Neural cell (in vitro differentiated cells): ENCODE data around the gene BIRC5.

Experiments used
- CTCF ChIP-seq: fragments of 450-650 bp; IDR thresholded peaks from 2 replicates; pipeline ENCODE4 v1.5.1; 2014; ENCODE audit warnings: antibody characterized with exemption, mild to moderate bottlenecking, moderate library complexity; ENCODE audit not compliant: poor library complexity, severe bottlenecking
- EP300 ChIP-seq: fragments of 450-650 bp; conservative IDR thresholded peaks from 2 replicates; pipeline ENCODE4 v1.6.1; 2014; ENCODE audit warnings: antibody characterized with exemption, mild to moderate bottlenecking, moderate library complexity; ENCODE audit not compliant: poor library complexity, severe bottlenecking
- EZH2 ChIP-seq: fragments of 200-600, 300-800 bp; shearing (Covaris generic), sonication (generic); IDR thresholded peaks from 2 replicates; pipeline ENCODE4 v1.6.1; 2014; ENCODE audit warnings: antibody characterized with exemption, low read length, borderline replicate concordance, mild to moderate bottlenecking; ENCODE audit not compliant: insufficient read depth, poor library complexity, severe bottlenecking
- MXI1 ChIP-seq: fragments of 450-650 bp; conservative IDR thresholded peaks from 2 replicates; pipeline ENCODE4 v1.6.1; 2014; ENCODE audit warnings: antibody characterized with exemption, mild to moderate bottlenecking; ENCODE audit not compliant: poor library complexity, severe bottlenecking
- POLR2AphosphoS5 ChIP-seq: IDR thresholded peaks from 2 replicates; pipeline ENCODE4 v1.6.1; 2012
- RAD21 ChIP-seq: fragments of 450-650 bp; conservative IDR thresholded peaks from 2 replicates; pipeline ENCODE4 v1.6.1; 2014; ENCODE audit warnings: antibody characterized with exemption, mild to moderate bottlenecking, moderate library complexity
- REST ChIP-seq: IDR thresholded peaks from 2 replicates; pipeline ENCODE4 v1.6.1; 2012; ENCODE audit warnings: borderline replicate concordance

- TF ChIP-seq EZH2 (no peak), REST (no peak), CTCF (no peak), EP300 (no peak), RAD21 (no peak), POLR2AphosphoS5 (no peak), MXI1 (no peak)
Measured at GRCh38 chr17:78223765-78224164, 9.7 kb downstream of the BIRC5 start.
